SK-N-SH (cell line): ENCODE data around the gene TTYH3.
"Not testable (repeated sequence)": the region's sequence is repeated elsewhere in the genome, so short reads cannot be mapped to it uniquely, and the experiment has no call there.

Experiments used
- CTCF ChIP-seq: fragments of 200-600 bp; sonication (generic); IDR thresholded peaks from 2 replicates; pipeline ENCODE4 v1.6.1; 2017; ENCODE audit warnings: antibody characterized with exemption, mild to moderate bottlenecking, moderate library complexity
- EZH2phosphoT487 ChIP-seq: fragments of 200-600 bp; sonication (generic); IDR thresholded peaks from 2 replicates; pipeline ENCODE4 v1.6.1; 2017; ENCODE audit warnings: low read depth, mixed run types, mild to moderate bottlenecking, antibody characterized with exemption, moderate library complexity, borderline replicate concordance
- FOXJ3 ChIP-seq: sonication (generic); formaldehyde crosslinking; IDR thresholded peaks from 2 replicates; pipeline ENCODE4 v1.5.1; 2020; ENCODE audit warnings: mild to moderate bottlenecking, missing genetic modification reagents
- FOXM1 ChIP-seq: IDR thresholded peaks from 2 replicates; pipeline ENCODE4 v1.4.0; 2012; ENCODE audit warnings: low read depth, mild to moderate bottlenecking
- GABPA ChIP-seq: IDR thresholded peaks from 2 replicates; pipeline ENCODE4 v1.4.0; 2012; ENCODE audit warnings: low read depth, mild to moderate bottlenecking
- IRF3 ChIP-seq: fragments of 150-350 bp; IDR thresholded peaks from 2 replicates; pipeline ENCODE4 v1.6.1; 2016; ENCODE audit warnings: mild to moderate bottlenecking, low read depth, low read length
- MAX ChIP-seq: IDR thresholded peaks from 2 replicates; pipeline ENCODE4 v1.4.0; 2012; ENCODE audit warnings: low read depth
- MEF2A ChIP-seq: IDR thresholded peaks from 2 replicates; pipeline ENCODE4 v1.4.0; 2012; ENCODE audit warnings: low read depth, borderline replicate concordance
- POLR2AphosphoS5 ChIP-seq: IDR thresholded peaks from 2 replicates; pipeline ENCODE4 v1.6.1; 2012; ENCODE audit warnings: low read depth, low read length
- RAD21 ChIP-seq: IDR thresholded peaks from 2 replicates; pipeline ENCODE4 v1.6.1; 2012; ENCODE audit warnings: mild to moderate bottlenecking, low read length
- YY1 ChIP-seq: IDR thresholded peaks from 2 replicates; pipeline ENCODE4 v1.4.0; 2012; ENCODE audit warnings: low read depth, mild to moderate bottlenecking

GRCh38 chr7:2676576-2676975 is 44.8 kb downstream of the TTYH3 start:
- not testable (repeated sequence) for TF ChIP-seq MAX, FOXM1, POLR2AphosphoS5, IRF3, GABPA, CTCF, EZH2phosphoT487, RAD21, MEF2A, YY1, FOXJ3
